ENCODE measurements around the gene BAD.

DNA sequence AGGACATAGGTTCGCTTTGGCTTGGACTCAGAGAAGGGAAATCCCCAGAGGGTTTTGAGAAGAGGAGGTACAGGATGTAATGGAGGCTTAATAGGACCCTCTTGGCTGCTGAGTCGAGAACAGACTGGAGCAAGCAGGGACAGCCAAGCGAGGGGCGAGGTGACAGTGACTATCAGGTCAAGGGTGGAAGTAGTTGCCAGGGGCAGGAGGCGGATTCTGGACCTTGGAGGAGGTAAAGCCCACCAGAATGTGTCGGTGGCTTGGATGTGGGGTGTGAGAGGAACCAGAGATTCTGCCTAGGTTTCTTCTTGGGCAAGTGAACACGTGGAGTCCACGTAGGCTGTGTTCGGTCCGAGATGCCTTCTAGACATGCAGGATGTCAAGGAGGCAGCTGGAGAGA, 28.5 kb upstream of the BAD start:
- TF ChIP-seq, protein P1, sequence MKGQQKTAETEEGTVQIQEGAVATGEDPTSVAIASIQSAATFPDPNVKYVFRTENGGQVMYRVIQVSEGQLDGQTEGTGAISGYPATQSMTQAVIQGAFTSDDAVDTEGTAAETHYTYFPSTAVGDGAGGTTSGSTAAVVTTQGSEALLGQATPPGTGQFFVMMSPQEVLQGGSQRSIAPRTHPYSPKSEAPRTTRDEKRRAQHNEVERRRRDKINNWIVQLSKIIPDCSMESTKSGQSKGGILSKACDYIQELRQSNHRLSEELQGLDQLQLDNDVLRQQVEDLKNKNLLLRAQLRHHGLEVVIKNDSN (CRISPR knock-in tag; IDR thresholded peaks at IDR 0.05) = no peak
- TF ChIP-seq NFYB (CRISPR knock-in tag; conservative IDR thresholded peaks at IDR 0.05; ENCODE audit: low read depth) = no peak
- no peak for TF ChIP-seq ZNF138 (CRISPR knock-in tag; conservative IDR thresholded peaks at IDR 0.05)
- TF ChIP-seq, protein P2, sequence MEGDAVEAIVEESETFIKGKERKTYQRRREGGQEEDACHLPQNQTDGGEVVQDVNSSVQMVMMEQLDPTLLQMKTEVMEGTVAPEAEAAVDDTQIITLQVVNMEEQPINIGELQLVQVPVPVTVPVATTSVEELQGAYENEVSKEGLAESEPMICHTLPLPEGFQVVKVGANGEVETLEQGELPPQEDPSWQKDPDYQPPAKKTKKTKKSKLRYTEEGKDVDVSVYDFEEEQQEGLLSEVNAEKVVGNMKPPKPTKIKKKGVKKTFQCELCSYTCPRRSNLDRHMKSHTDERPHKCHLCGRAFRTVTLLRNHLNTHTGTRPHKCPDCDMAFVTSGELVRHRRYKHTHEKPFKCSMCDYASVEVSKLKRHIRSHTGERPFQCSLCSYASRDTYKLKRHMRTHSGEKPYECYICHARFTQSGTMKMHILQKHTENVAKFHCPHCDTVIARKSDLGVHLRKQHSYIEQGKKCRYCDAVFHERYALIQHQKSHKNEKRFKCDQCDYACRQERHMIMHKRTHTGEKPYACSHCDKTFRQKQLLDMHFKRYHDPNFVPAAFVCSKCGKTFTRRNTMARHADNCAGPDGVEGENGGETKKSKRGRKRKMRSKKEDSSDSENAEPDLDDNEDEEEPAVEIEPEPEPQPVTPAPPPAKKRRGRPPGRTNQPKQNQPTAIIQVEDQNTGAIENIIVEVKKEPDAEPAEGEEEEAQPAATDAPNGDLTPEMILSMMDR (IDR thresholded peaks at IDR 0.05) = no peak
- TF ChIP-seq, protein P3, sequence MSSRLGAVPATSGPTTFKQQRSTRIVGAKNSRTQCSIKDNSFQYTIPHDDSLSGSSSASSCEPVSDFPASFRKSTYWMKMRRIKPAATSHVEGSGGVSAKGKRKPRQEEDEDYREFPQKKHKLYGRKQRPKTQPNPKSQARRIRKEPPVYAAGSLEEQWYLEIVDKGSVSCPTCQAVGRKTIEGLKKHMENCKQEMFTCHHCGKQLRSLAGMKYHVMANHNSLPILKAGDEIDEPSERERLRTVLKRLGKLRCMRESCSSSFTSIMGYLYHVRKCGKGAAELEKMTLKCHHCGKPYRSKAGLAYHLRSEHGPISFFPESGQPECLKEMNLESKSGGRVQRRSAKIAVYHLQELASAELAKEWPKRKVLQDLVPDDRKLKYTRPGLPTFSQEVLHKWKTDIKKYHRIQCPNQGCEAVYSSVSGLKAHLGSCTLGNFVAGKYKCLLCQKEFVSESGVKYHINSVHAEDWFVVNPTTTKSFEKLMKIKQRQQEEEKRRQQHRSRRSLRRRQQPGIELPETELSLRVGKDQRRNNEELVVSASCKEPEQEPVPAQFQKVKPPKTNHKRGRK (CRISPR knock-in tag; IDR thresholded peaks at IDR 0.05; ENCODE audit: borderline replicate concordance) = no peak
- TF ChIP-seq JUN (CRISPR knock-in tag; IDR thresholded peaks at IDR 0.05) = no peak
- no peak for TF ChIP-seq CREB1 (CRISPR knock-in tag; IDR thresholded peaks at IDR 0.05)
- TF ChIP-seq, protein P4, sequence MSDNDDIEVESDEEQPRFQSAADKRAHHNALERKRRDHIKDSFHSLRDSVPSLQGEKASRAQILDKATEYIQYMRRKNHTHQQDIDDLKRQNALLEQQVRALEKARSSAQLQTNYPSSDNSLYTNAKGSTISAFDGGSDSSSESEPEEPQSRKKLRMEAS (CRISPR knock-in tag; IDR thresholded peaks at IDR 0.05) = no peak
- TF ChIP-seq, protein P5, sequence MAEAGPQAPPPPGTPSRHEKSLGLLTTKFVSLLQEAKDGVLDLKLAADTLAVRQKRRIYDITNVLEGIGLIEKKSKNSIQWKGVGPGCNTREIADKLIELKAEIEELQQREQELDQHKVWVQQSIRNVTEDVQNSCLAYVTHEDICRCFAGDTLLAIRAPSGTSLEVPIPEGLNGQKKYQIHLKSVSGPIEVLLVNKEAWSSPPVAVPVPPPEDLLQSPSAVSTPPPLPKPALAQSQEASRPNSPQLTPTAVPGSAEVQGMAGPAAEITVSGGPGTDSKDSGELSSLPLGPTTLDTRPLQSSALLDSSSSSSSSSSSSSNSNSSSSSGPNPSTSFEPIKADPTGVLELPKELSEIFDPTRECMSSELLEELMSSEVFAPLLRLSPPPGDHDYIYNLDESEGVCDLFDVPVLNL (CRISPR knock-in tag; IDR thresholded peaks at IDR 0.05; ENCODE audit: borderline replicate concordance, low read depth) = no peak
- no peak for TF ChIP-seq ZNF317 (CRISPR knock-in tag; IDR thresholded peaks at IDR 0.05; ENCODE audit: borderline replicate concordance, low read depth)
- TF ChIP-seq, protein P6, sequence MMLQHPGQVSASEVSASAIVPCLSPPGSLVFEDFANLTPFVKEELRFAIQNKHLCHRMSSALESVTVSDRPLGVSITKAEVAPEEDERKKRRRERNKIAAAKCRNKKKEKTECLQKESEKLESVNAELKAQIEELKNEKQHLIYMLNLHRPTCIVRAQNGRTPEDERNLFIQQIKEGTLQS (CRISPR knock-in tag; conservative IDR thresholded peaks at IDR 0.05) = no peak
- TF ChIP-seq TEAD4 (CRISPR knock-in tag; IDR thresholded peaks at IDR 0.05) = no peak
- TF ChIP-seq SP1 (CRISPR knock-in tag; conservative IDR thresholded peaks at IDR 0.05) = no peak
- TF ChIP-seq NR2C2 (CRISPR knock-in tag; IDR thresholded peaks at IDR 0.05) = no peak
